Measurements from ENCODE around the gene DNAJC15. TPM values are rescaled to one million over a fixed set of nuclear protein-coding genes. Genes with fewer than 3 reads are reported as not detected.

DNAJC15 gene
- polyA plus RNA-seq, 1 donor (not counting 4 experiments of a cell fraction or from before 2014, with no cell fraction given) = 38.5 TPM

DNA sequence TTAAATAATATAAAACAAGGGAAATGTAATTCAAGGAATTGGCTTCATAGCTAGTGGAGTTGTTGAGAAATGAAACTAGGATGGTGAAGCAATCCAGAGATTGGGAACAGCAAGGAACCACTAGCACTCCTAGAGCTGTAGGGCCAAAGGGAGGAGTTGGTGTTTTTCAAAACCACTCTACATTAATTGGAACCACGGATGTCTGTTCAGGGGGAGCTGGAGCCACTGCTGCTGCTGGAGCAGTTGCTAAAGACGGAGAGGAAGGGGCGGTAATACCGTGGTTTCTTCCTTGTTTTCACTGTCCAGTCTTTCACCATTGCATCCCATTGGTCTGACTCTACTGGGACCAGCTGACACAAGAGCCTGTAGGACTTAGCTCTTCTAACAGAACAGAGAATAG is 8.5 kb downstream of the DNAJC15 start:
- DNase-seq (ENCODE audit: low read depth, low spot score) = no peak
- no peaks in the 10 kb centered on the region for H3K9me3 ChIP-seq (ENCODE audit: control insufficient read depth, low read depth, low read length)
- H3K36me3 ChIP-seq (ENCODE audit: control insufficient read depth in 2 of 2, extremely low read depth in 1 of 2, insufficient read depth in 2 of 2, low read length in 2 of 2) = peaks cover 3 to 6% of the 10 kb centered on the region in 2 experiments
- no peak for FAIRE-seq
- peaks cover 73% of the 10 kb centered on the region for H3K79me2 ChIP-seq (ENCODE audit: control insufficient read depth, insufficient read depth, low read length)
- no peak overlapping the region for H3K4me3 ChIP-seq (ENCODE audit: control insufficient read depth in 2 of 3, extremely low read depth in 1 of 3, insufficient read depth in 2 of 3, low read depth in 1 of 3, low read length in 3 of 3)
- no peaks in the 10 kb centered on the region for H3K9me1 ChIP-seq (ENCODE audit: control insufficient read depth, extremely low read depth, insufficient read depth, low read length)
- dilution Hi-C loops (cut with MboI; ENCODE audit: extremely low pct_ligation_motif_present, low sequenced_read_pairs) = no loop called here
- no peak overlapping the region for H3K4me2 ChIP-seq (ENCODE audit: control insufficient read depth, extremely low read depth, insufficient read depth, low read depth, low read length)
- no peaks in the 10 kb centered on the region for H4K20me1 ChIP-seq (ENCODE audit: control insufficient read depth, extremely low read depth, insufficient read depth, low read length)
- no peak overlapping the region for H3K9ac ChIP-seq (ENCODE audit: control insufficient read depth, extremely low read depth, insufficient read depth, low read length)
- no peak overlapping the region for H2AFZ ChIP-seq (ENCODE audit: control insufficient read depth, low read length)
- no peak overlapping the region for H3K27ac ChIP-seq (ENCODE audit: control insufficient read depth, insufficient read depth, low read length)
- no peaks in the 10 kb centered on the region for H3K27me3 ChIP-seq (ENCODE audit: control insufficient read depth, extremely low read depth, insufficient read depth, low read length)
- no peaks in the 10 kb centered on the region for H3K4me1 ChIP-seq (ENCODE audit: control insufficient read depth, extremely low read depth, insufficient read depth, low read length)
- TF ChIP-seq CTCF (optimal IDR thresholded peaks at IDR 0.05 in 1 of 3, IDR thresholded peaks at IDR 0.05 in 1 of 3, conservative IDR thresholded peaks at IDR 0.05 in 1 of 3; ENCODE audit: extremely low read depth in 1 of 3, insufficient read depth in 2 of 3, low read length in 3 of 3) = no peak
- no peak for TF ChIP-seq EZH2 (IDR thresholded peaks at IDR 0.05; ENCODE audit: low read length)

- no peaks in the 10 kb centered on the region for H3K4me1 ChIP-seq (ENCODE audit: control insufficient read depth, extremely low read depth, insufficient read depth, low read length)
- no peak overlapping the region for H3K4me3 ChIP-seq (ENCODE audit: control insufficient read depth in 2 of 3, extremely low read depth in 1 of 3, insufficient read depth in 2 of 3, low read depth in 1 of 3, low read length in 3 of 3)
- no peaks in the 10 kb centered on the region for H3K9me1 ChIP-seq (ENCODE audit: control insufficient read depth, extremely low read depth, insufficient read depth, low read length)
- no peaks in the 10 kb centered on the region for H3K9me3 ChIP-seq (ENCODE audit: control insufficient read depth, low read depth, low read length)
- dilution Hi-C loops (cut with MboI; ENCODE audit: extremely low pct_ligation_motif_present, low sequenced_read_pairs) = no loop called here
- H4K20me1 ChIP-seq (ENCODE audit: control insufficient read depth, extremely low read depth, insufficient read depth, low read length) = no peaks in the 10 kb centered on the region
- H3K9ac ChIP-seq (ENCODE audit: control insufficient read depth, extremely low read depth, insufficient read depth, low read length) = no peak overlapping the region
- H3K27ac ChIP-seq (ENCODE audit: control insufficient read depth, insufficient read depth, low read length) = no peak overlapping the region
- no peak overlapping the region for H3K4me2 ChIP-seq (ENCODE audit: control insufficient read depth, extremely low read depth, insufficient read depth, low read depth, low read length)
- no peak for FAIRE-seq
- H3K79me2 ChIP-seq (ENCODE audit: control insufficient read depth, insufficient read depth, low read length) = peaks cover 72% of the 10 kb centered on the region
- no peak overlapping the region for H2AFZ ChIP-seq (ENCODE audit: control insufficient read depth, low read length)
- no peaks in the 10 kb centered on the region for H3K27me3 ChIP-seq (ENCODE audit: control insufficient read depth, extremely low read depth, insufficient read depth, low read length)
- no peak for TF ChIP-seq CTCF (optimal IDR thresholded peaks at IDR 0.05 in 1 of 3, IDR thresholded peaks at IDR 0.05 in 1 of 3, conservative IDR thresholded peaks at IDR 0.05 in 1 of 3; ENCODE audit: extremely low read depth in 1 of 3, insufficient read depth in 2 of 3, low read length in 3 of 3)
- TF ChIP-seq EZH2 (IDR thresholded peaks at IDR 0.05; ENCODE audit: low read length) = no peak
- DNase-seq (ENCODE audit: low read depth, low spot score) = no peak
- H3K36me3 ChIP-seq (ENCODE audit: control insufficient read depth in 2 of 2, extremely low read depth in 1 of 2, insufficient read depth in 2 of 2, low read length in 2 of 2) = peaks cover 3 to 6% of the 10 kb centered on the region in 2 experiments
Observed at GRCh38 chr13:43033038-43033437, 9.7 kb downstream of the DNAJC15 start.

Measured in keratinocyte (primary cell).